ENCODE measurements around the gene SKA1. TPM values are rescaled to one million over a fixed set of nuclear protein-coding genes. Genes with fewer than 3 reads are reported as not detected.
A peak's percentile ranks its signal among the peaks of the same experiment; 100 is the strongest.

Gene SKA1
- total and polyA plus RNA-seq, 9 of the 15 experiments (the other 6 are each of a cell fraction or from before 2014, with no cell fraction given) = 27.8 to 67.2 (median 41.9) TPM

- TF ChIP-seq, protein P1, sequence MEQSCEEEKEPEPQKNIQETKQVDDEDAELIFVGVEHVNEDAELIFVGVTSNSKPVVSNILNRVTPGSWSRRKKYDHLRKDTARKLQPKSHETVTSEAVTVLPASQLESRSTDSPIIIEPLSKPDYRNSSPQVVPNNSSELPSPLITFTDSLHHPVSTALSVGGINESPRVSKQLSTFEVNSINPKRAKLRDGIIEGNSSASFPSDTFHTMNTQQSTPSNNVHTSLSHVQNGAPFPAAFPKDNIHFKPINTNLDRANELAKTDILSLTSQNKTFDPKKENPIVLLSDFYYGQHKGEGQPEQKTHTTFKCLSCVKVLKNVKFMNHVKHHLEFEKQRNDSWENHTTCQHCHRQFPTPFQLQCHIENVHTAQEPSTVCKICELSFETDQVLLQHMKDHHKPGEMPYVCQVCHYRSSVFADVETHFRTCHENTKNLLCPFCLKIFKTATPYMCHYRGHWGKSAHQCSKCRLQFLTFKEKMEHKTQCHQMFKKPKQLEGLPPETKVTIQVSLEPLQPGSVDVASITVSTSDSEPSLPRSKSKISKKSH (CRISPR knock-in tag; IDR thresholded peaks at IDR 0.05) = peak; percentile 96
- TF ChIP-seq ZBED1 (IDR thresholded peaks at IDR 0.05) = no peak
- TF ChIP-seq TEAD2 (tag; IDR thresholded peaks at IDR 0.05) = peak; percentile 80; the same call in 1 of the 2 replicates
- 0 out of 2 replicates have a peak, but pooled peaks have one; percentile 36 for TF ChIP-seq XRCC5 (IDR thresholded peaks at IDR 0.05; ENCODE audit: low read depth, low read length)
- TF ChIP-seq HMG20A (CRISPR knock-in tag; conservative IDR thresholded peaks at IDR 0.05) = no peak
- 0 out of 2 replicates have a peak, but pooled peaks have one; percentile 22 for TF ChIP-seq HDAC2 (IDR thresholded peaks at IDR 0.05)
- TF ChIP-seq, protein P2, sequence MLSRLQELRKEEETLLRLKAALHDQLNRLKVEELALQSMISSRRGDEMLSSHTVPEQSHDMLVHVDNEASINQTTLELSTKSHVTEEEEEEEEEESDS (CRISPR knock-in tag; IDR thresholded peaks at IDR 0.05) = no peak
- peak; percentile 100 for TF ChIP-seq MEIS2 (IDR thresholded peaks at IDR 0.05; ENCODE audit: partially characterized antibody)
- TF ChIP-seq NR2F6 (CRISPR knock-in tag; IDR thresholded peaks at IDR 0.05) = no peak
- TF ChIP-seq, protein P3, sequence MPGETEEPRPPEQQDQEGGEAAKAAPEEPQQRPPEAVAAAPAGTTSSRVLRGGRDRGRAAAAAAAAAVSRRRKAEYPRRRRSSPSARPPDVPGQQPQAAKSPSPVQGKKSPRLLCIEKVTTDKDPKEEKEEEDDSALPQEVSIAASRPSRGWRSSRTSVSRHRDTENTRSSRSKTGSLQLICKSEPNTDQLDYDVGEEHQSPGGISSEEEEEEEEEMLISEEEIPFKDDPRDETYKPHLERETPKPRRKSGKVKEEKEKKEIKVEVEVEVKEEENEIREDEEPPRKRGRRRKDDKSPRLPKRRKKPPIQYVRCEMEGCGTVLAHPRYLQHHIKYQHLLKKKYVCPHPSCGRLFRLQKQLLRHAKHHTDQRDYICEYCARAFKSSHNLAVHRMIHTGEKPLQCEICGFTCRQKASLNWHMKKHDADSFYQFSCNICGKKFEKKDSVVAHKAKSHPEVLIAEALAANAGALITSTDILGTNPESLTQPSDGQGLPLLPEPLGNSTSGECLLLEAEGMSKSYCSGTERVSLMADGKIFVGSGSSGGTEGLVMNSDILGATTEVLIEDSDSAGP (CRISPR knock-in tag; IDR thresholded peaks at IDR 0.05) = no peak
- peak; percentile 71 for TF ChIP-seq ARHGAP35 (IDR thresholded peaks at IDR 0.05; ENCODE audit: partially characterized antibody)
- no peak for TF ChIP-seq ZNF174 (CRISPR knock-in tag; IDR thresholded peaks at IDR 0.05)
- peak; percentile 72 for TF ChIP-seq ZNF766 (CRISPR knock-in tag; conservative IDR thresholded peaks at IDR 0.05)
- peak; percentile 96 for TF ChIP-seq TCF3 (CRISPR knock-in tag; IDR thresholded peaks at IDR 0.05)
- TF ChIP-seq MAZ (CRISPR knock-in tag; conservative IDR thresholded peaks at IDR 0.05 in 1 of 2, IDR thresholded peaks at IDR 0.05 in 1 of 2) = peak in 1 of 2 experiments; percentile 8; a peak in 1 of 4 replicates
- peak; percentile 43 to 59 for TF ChIP-seq NCOA2 (IDR thresholded peaks at IDR 0.05; ENCODE audit: partially characterized antibody in 2 of 2)
- peak; percentile 86 for TF ChIP-seq MTA2 (IDR thresholded peaks at IDR 0.05; ENCODE audit: low read depth)
- TF ChIP-seq ZKSCAN8 (CRISPR knock-in tag; IDR thresholded peaks at IDR 0.05) = peak; percentile 83
- TF ChIP-seq, protein P4, sequence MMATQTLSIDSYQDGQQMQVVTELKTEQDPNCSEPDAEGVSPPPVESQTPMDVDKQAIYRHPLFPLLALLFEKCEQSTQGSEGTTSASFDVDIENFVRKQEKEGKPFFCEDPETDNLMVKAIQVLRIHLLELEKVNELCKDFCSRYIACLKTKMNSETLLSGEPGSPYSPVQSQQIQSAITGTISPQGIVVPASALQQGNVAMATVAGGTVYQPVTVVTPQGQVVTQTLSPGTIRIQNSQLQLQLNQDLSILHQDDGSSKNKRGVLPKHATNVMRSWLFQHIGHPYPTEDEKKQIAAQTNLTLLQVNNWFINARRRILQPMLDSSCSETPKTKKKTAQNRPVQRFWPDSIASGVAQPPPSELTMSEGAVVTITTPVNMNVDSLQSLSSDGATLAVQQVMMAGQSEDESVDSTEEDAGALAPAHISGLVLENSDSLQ (IDR thresholded peaks at IDR 0.05) = peak; percentile 97
- TF ChIP-seq DPF2 (IDR thresholded peaks at IDR 0.05) = peak; percentile 95
- TF ChIP-seq EP400 (IDR thresholded peaks at IDR 0.05) = peak; percentile 83
- TF ChIP-seq JUND (IDR thresholded peaks at IDR 0.05; ENCODE audit: borderline replicate concordance, low read depth, low read length) = peak; percentile 64; the same call in 1 of the 2 replicates
- peak; percentile 69; the same call in 2 of the 3 replicates for TF ChIP-seq JUND (tag; IDR thresholded peaks at IDR 0.05; ENCODE audit: borderline replicate concordance, low read depth, low read length)
- TF ChIP-seq CEBPB (tag; IDR thresholded peaks at IDR 0.05) = peak; percentile 97
These were observed 50.2 kb downstream of the SKA1 start (continued) for GRCh38 chr18:50424877-50425690.
